HT1080 (cell line): ENCODE results near the gene CHKB. TPM values are rescaled to one million over a fixed set of nuclear protein-coding genes. Genes with fewer than 3 reads are reported as not detected.

Source experiments
- DNase-seq: peaks from one replicate; pipeline ENCODE4 v3.0.0-alpha.2; 2015; ENCODE audit warnings: low read depth
- total RNA-seq: library from RNA; depleted of rRNA; stranded (reverse); fragments of >200 nt; shearing (Covaris generic); gene quantifications from 2 replicates; pipeline ENCODE4 v1.2.3, GENCODE V29; 2014

CHKB gene
- total RNA-seq, 1 experiment from 2014 or later = 22.3 TPM

DNA sequence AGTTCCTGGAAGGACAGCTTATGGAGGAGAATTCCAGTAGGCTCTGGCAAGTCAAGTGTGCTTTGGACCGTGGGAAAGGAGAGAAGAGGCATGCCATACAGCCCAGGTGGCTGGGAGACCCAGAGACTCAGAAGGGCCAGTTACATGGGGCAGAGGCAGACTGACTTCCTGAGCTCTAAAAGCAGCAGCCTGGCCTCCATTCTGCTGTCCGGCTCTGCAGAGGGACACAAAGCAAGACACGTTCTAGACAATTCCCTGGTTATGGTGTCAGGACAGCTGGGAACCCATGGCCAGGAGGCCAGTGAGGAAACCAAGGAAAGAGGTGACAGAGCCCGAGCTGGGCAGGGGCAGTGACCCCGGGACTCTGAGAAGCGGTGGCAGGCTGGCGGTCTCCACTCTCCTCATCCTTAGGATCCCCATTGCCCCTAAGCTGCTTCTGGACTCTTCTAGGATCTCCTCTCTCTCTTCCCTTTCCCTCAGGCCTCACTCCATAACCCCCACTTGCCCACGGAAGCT is 7.2 kb downstream of the CHKB start:
- DNase-seq = no peak

GRCh38 chr22:50574383-50574755 is 8.3 kb downstream of the CHKB start:
- no peak for DNase-seq

- no peak for DNase-seq
These were observed 8.9 kb downstream of the CHKB start for GRCh38 chr22:50573491-50574382.

DNA sequence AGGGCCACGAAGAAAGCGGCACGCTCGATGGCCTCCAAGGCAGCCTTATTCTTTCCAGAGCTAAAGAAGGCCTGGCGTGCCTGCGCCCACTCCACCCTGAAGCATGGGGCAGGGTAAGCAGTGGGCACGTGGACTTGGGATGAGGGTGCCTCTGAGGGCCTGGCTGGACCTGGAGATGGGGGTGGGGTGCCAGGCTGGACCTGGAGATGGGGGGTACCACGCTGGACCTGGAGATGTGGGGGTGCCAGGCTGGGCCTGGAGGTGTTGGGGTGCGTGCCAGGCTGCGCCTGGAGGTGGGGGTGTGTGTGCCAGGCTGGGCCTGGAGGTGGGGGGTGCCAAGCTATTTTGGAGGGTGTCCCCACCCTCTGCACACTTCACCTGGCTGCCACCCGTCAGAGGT is 9.7 kb downstream of the CHKB start:
- DNase-seq = no peak

- DNase-seq = no peak
These were observed 11.1 kb downstream of the CHKB start for GRCh38 chr22:50571264-50572175.

- DNase-seq = no peak
These were observed 11.8 kb downstream of the CHKB start for GRCh38 chr22:50570861-50571260.

DNA sequence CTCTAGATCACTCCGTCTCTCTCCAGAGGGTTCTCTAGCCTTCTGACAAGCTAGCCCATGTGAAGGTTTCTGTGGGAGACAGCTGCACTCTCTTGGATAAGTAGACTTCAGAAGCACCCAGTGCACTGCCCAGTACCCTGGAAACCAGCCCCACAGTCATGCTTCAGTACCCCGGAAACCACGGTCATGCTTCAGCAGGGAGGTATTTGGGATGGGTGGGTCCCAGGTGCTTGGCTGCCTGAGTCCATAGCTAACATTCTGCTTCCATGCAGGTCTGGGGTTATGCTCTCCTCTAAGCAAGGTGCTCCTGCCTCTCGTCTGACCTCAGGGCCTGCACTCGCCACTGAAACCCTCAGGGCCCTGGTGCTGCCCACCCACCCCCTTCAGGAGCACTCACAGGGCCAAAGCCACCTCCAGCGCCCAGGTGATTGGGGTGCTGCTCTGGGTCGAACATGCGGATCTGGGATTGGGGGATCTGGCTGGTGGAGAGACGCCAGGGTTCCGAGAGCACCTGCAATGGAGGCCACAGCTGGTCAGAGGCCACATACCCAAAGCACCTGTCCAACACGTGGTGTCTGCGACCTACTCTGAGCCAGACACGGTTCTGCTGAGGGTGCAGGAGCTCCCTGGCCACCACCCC is 12.6 kb downstream of the CHKB start:
- DNase-seq = no peak

DNA sequence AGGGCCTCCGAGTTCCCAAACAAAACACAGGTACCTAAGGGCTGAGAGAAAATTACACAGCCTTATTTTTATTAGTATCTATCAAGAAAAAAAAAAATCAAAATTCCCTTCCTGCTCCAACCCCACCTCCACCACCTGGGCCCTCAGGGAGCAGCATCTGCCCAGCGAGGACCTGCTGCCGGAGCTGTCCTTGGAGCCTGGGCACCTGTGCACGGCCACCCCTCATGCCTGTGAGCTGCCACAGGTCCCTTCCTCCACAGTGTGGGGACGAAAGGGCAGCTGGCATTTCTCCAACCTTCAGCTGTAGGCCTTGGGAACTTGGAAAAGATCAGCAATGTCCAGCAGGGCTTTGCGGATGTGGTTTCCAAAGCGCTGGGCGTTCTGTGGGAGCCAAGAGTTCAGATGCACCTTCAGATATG is 13.6 kb downstream of the CHKB start:
- no peak for DNase-seq

DNA sequence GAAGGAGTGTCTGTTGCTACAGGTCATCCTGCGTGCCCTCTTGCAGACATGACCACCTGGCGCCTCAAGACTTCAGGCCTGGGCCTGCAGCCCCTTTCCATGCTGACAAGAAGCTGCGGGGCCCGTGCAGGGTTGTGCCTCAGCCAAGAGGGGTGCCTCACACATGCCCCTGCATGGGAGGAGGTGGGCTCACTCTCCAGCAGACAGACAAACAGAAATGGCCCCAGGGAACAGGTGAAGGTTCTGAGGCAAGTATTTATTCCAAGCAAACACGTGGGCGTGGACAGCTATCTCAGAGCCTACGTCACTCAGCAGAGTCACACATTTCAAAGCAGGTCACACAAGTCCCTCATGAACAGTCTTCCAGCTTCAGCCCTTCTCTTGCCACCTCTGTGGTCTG is 14.0 kb downstream of the CHKB start:
- no peak for DNase-seq

- no peak for DNase-seq
These were observed 14.9 kb downstream of the CHKB start for GRCh38 chr22:50567721-50568252.

DNA sequence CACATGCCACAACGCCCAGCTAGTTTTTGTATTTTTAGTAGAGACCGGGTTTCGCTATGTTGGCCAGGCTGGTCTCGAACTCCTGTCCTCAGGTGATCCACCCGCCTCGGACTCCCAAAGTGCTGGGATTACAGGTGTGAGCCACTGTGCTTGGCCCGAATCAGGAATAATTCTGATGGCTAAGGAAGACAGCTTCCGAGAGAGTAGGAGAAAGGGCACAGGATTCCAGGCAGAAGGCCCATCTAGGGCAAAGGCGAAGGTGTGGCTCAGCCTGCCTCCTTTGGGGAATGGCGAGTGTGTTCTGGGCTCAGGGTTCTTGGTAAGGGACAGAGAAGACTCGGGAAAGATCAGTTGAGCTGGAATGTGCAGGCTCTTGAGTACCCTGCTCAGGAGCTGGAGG is 18.4 kb downstream of the CHKB start:
- no peak for DNase-seq

GRCh38 chr22:50563413-50564160 is 19.1 kb downstream of the CHKB start:
- DNase-seq = no peak

DNA sequence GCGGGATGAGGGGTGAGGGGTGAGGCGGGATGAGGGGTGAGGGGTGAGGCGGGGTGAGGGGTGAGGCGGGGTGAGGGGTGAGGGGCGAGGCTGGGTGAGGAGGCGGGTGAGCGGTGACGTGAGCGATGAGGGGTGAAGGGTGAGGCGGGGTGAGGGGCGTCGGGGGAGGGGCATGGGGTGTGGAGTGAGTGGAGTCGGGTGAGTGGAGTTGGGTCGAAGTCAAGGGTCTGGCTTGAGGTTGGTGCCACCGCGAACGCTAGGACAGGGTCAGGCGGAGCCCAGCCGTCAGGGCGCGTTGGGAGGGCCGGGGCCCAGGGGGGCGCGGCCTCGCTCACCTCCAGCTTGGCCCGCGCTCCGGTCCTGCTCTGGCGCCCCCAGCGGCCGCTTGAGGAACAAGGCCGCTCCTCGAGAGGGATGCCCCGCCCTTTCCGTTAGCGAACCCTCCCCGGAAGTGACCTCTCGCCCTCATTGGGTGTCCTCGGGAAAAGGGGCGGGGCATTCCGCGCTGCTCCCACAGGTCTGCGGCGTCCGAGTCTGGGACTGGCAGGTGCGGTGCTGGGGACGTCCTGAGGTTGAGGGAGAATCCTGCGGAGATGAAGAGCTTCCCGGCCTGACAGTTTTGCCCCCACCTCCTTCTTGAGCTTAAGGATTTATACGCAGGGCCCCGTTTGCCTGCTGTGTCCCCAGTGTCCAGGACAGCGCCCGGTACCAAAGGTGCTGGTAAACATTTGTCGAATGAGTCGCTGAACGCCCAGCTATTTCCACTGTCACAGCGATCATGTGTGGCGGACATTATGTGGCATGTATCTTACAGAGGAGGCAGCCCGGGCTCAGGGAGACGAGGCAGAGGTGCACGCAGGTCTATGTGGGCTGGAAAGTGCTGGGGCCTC is 19.9 kb downstream of the CHKB start, which contains the start of gene SYCE3:
SYCE3 (minus strand) TSS at position 397 of the 890 bp plus-strand sequence. CDS start 6,514 bp downstream, outside the sequence.
- DNase-seq = peak; percentile 88

GRCh38 chr22:50561401-50562358 is 21.0 kb downstream of the CHKB start:
- no peak for DNase-seq

GRCh38 chr22:50560034-50560433 is 22.6 kb downstream of the CHKB start:
- DNase-seq = no peak

DNA sequence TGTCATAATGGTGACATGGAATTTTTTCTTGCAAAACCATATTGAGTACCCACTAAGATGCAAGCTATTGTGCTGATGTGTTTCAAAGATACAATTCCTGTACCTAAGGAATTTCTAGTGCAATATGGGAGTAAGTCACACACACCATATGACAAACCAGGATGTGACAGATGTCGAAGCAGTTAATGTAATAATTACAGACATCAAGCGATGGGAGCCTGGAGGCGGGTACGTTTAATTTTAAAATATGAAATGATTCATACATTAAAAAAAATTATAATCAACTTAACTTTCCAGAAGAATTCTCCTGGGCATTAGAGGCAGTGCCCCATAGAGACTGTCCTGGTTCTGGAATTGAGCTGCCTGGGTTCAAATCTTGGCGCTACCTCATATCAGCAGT is 25.9 kb downstream of the CHKB start:
- DNase-seq = no peak

DNA sequence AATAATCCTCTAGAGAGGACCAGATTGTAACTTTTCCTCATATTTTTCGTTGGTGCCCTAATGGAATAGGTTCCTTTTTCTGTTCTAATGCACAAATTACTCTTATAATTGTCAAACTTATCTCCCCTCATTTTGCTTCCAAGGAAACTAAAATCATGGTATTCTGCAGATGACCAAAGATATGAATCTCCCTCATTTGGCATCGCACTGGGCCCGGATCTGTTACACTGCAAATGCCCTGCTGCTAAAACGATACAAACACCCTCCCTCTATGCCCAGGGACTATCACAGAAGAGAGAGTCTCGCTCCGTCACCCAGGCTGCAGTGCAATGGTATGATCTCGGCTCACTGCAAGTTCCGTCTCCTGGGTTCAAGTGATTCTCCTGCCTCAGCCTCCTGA is 29.3 kb downstream of the CHKB start:
- no peak for DNase-seq

- no peak for DNase-seq
These were observed 31.4 kb downstream of the CHKB start for GRCh38 chr22:50551160-50551752.
